ENCODE results near the gene PLEKHG4B.

Gene PLEKHG4B

GRCh38 chr5:75331-76320, 16.3 kb upstream of the PLEKHG4B start:
- Histone ChIP-seq H2AFZ (ENCODE audit: low read depth, low read length) (no peak overlapping the region), H3K4me1 (ENCODE audit: low read length) (no peaks in the 10 kb centered on the region), H3K79me2 (ENCODE audit: low read length) (no peaks in the 10 kb centered on the region), H3K27ac (ENCODE audit: low read length) (no peak overlapping the region), H3K36me3 (replicated peaks; ENCODE audit: low read depth, low read length) (no peaks in the 10 kb centered on the region), H3K4me3 (ENCODE audit: low read length) (no peak overlapping the region), H4K20me1 (ENCODE audit: insufficient read depth, low read length) (no peaks in the 10 kb centered on the region), H3K27me3 (ENCODE audit: low read depth, low read length) (0 out of 2 replicates have a peak, but pooled peaks cover 4% of the 10 kb centered on the region), H3K9me3 (ENCODE audit: insufficient read depth, low read length) (no peaks in the 10 kb centered on the region), H3K4me2 (ENCODE audit: low read length) (no peak overlapping the region), H3K9ac (ENCODE audit: low read length) (no peak overlapping the region)
- no peak for TF ChIP-seq CTCF (IDR thresholded peaks at IDR 0.05; ENCODE audit: low read depth, low read length)
- TF ChIP-seq EZH2phosphoT487 (IDR thresholded peaks at IDR 0.05; ENCODE audit: low read depth), result no peak

GRCh38 chr5:76358-77169, 15.4 kb upstream of the PLEKHG4B start:
- H3K9ac ChIP-seq (ENCODE audit: low read length), result no peak overlapping the region
- H3K9me3 ChIP-seq (ENCODE audit: insufficient read depth, low read length), result no peaks in the 10 kb centered on the region
- no peaks in the 10 kb centered on the region for H3K4me1 ChIP-seq (ENCODE audit: low read length)
- H3K4me3 ChIP-seq (ENCODE audit: low read length), result no peak overlapping the region
- H3K27ac ChIP-seq (ENCODE audit: low read length), result no peak overlapping the region
- no peaks in the 10 kb centered on the region for H3K79me2 ChIP-seq (ENCODE audit: low read length)
- H3K27me3 ChIP-seq (ENCODE audit: low read depth, low read length), result no peaks in the 10 kb centered on the region
- no peaks in the 10 kb centered on the region for H4K20me1 ChIP-seq (ENCODE audit: insufficient read depth, low read length)
- TF ChIP-seq CTCF (IDR thresholded peaks at IDR 0.05; ENCODE audit: low read depth, low read length) (no peak), EZH2phosphoT487 (IDR thresholded peaks at IDR 0.05; ENCODE audit: low read depth) (no peak)
- H3K4me2 ChIP-seq (ENCODE audit: low read length), result no peak overlapping the region
- no peaks in the 10 kb centered on the region for H3K36me3 ChIP-seq (replicated peaks; ENCODE audit: low read depth, low read length)
- H2AFZ ChIP-seq (ENCODE audit: low read depth, low read length), result no peak overlapping the region

- Histone ChIP-seq H4K20me1 (ENCODE audit: insufficient read depth, low read length) (no peaks in the 10 kb centered on the region), H3K4me1 (ENCODE audit: low read length) (no peaks in the 10 kb centered on the region), H3K79me2 (ENCODE audit: low read length) (no peaks in the 10 kb centered on the region), H3K9me3 (ENCODE audit: insufficient read depth, low read length) (no peaks in the 10 kb centered on the region), H3K4me3 (ENCODE audit: low read length) (no peak overlapping the region), H3K36me3 (replicated peaks; ENCODE audit: low read depth, low read length) (no peaks in the 10 kb centered on the region), H3K27ac (ENCODE audit: low read length) (no peak overlapping the region), H3K9ac (ENCODE audit: low read length) (no peak overlapping the region), H2AFZ (ENCODE audit: low read depth, low read length) (no peak overlapping the region), H3K4me2 (ENCODE audit: low read length) (no peak overlapping the region), H3K27me3 (ENCODE audit: low read depth, low read length) (no peaks in the 10 kb centered on the region)
- TF ChIP-seq CTCF (IDR thresholded peaks at IDR 0.05; ENCODE audit: low read depth, low read length), result no peak
- TF ChIP-seq EZH2phosphoT487 (IDR thresholded peaks at IDR 0.05; ENCODE audit: low read depth), result no peak
Measured at GRCh38 chr5:77170-77501, 14.8 kb upstream of the PLEKHG4B start.

GRCh38 chr5:77546-77945, 14.4 kb upstream of the PLEKHG4B start:
- TF ChIP-seq EZH2phosphoT487 (IDR thresholded peaks at IDR 0.05; ENCODE audit: low read depth) (no peak), CTCF (IDR thresholded peaks at IDR 0.05; ENCODE audit: low read depth, low read length) (no peak)
- no peak overlapping the region for H3K4me2 ChIP-seq (ENCODE audit: low read length)
- H3K79me2 ChIP-seq (ENCODE audit: low read length), result no peaks in the 10 kb centered on the region
- no peaks in the 10 kb centered on the region for H3K27me3 ChIP-seq (ENCODE audit: low read depth, low read length)
- H3K9ac ChIP-seq (ENCODE audit: low read length), result no peak overlapping the region
- H3K9me3 ChIP-seq (ENCODE audit: insufficient read depth, low read length), result no peaks in the 10 kb centered on the region
- no peak overlapping the region for H3K27ac ChIP-seq (ENCODE audit: low read length)
- no peak overlapping the region for H2AFZ ChIP-seq (ENCODE audit: low read depth, low read length)
- no peaks in the 10 kb centered on the region for H4K20me1 ChIP-seq (ENCODE audit: insufficient read depth, low read length)
- H3K4me1 ChIP-seq (ENCODE audit: low read length), result no peaks in the 10 kb centered on the region
- H3K36me3 ChIP-seq (replicated peaks; ENCODE audit: low read depth, low read length), result no peaks in the 10 kb centered on the region
- no peak overlapping the region for H3K4me3 ChIP-seq (ENCODE audit: low read length)

Measured in OCI-LY3 (cell line).